Stomach (tissue), 9 donors: Measurements from ENCODE around the gene CIC. TPM values are rescaled to one million over a fixed set of nuclear protein-coding genes. Genes with fewer than 3 reads are reported as not detected.
A peak's percentile ranks its signal among the peaks of the same experiment; 100 is the strongest.

Source experiments
- DNase-seq, 2 donors: peaks; one replicate each; pipeline versions ENCODE4 v3.0.0 to v3.0.0-alpha.2; 2013 to 2019
- H3K27ac ChIP-seq, 5 donors: fragments of 200-600 bp in 4 of 5; sonication (generic) in 4 of 5; one replicate each; pipeline ENCODE4 v1.5.1; 2013 to 2019; ENCODE audit warnings: mild to moderate bottlenecking in 1 of 5, moderate library complexity in 1 of 5
- H3K27me3 ChIP-seq, 3 donors: fragments of 200-600 bp; sonication (generic); one replicate each; pipeline ENCODE4 v1.5.1; 2017 to 2019; ENCODE audit warnings: mixed run types in 1 of 3
- H3K36me3 ChIP-seq, 4 donors: fragments of 200-600 bp; sonication (generic); 1 replicate in 3 of 4; 2 replicates in 1 of 4; pipeline ENCODE4 v1.5.1; 2016 to 2019
- H3K4me1 ChIP-seq, 4 donors: fragments of 200-600 bp; sonication (generic); one replicate each; pipeline ENCODE4 v1.5.1; 2016 to 2019
- H3K4me3 ChIP-seq, 4 donors: fragments of 200-600 bp; sonication (generic) in 3 of 4; one replicate each; pipeline ENCODE4 v1.5.1; 2016 to 2019; ENCODE audit warnings: mild to moderate bottlenecking in 1 of 4
- H3K9me3 ChIP-seq, 4 donors: fragments of 200-600 bp; sonication (generic); one replicate each; pipeline ENCODE4 v1.5.1; 2016 to 2019
- EP300 ChIP-seq: sonication (generic); formaldehyde crosslinking; IDR thresholded peaks from one replicate; pipeline ENCODE4 v1.6.1; 2017; ENCODE audit warnings: antibody characterized with exemption
- POLR2A ChIP-seq, 4 donors: fragments of 450-650 bp; IDR thresholded peaks; one replicate each; pipeline ENCODE4 v1.6.1; 2016; ENCODE audit warnings: antibody characterized with exemption in 4 of 4, control low read depth in 2 of 4, mild to moderate bottlenecking in 1 of 4, moderate library complexity in 1 of 4
- POLR2AphosphoS5 ChIP-seq, 3 donors: sonication (generic); formaldehyde crosslinking; IDR thresholded peaks; one replicate each; pipeline ENCODE4 v1.6.1; 2016; ENCODE audit warnings: antibody characterized with exemption in 3 of 3
- WGBS, 5 donors: extraction: QIAGEN DNeasy Blood & Tissue Kit in 3 of 5; methylation state at CpG; one replicate each; pipeline versions ENCODE4 v1.1.5 to v1.1.7; 2013 to 2018; 5-methylcytosine and 5-hydroxymethylcytosine counted together
- intact Hi-C: fragments of 100-400 bp; cut with DNase I; formaldehyde crosslinking; loops from one replicate; pipeline ENCODE4 v1.15.1; 2023; ENCODE audit warnings: low total_unique reads
- polyA plus RNA-seq, 3 donors: library from polyadenylated mRNA; stranded (reverse); fragments of 200-250 nt; gene quantifications; one replicate each; pipeline ENCODE4 v1.2.3, GENCODE V29; 2013
- total RNA-seq, 5 donors: library from RNA; depleted of rRNA; stranded (reverse); fragments of >200 nt; gene quantifications; one replicate each; pipeline versions ENCODE4 v1.1.0 to v1.2.3, GENCODE V29; 2014 to 2016
- TF ChIP-seq, protein P1 (sequence below), 7 experiments: fragments of 450-650 bp in 4 of 7; fragments of 200-600 bp in 3 of 7; sonication (generic) in 3 of 7; IDR thresholded peaks; one replicate each; pipeline ENCODE4 v1.5.1; 2016 to 2019; ENCODE audit warnings: antibody characterized with exemption in 7 of 7, control low read depth in 2 of 7, mild to moderate bottlenecking in 1 of 7
- donor health status: healthy with polysubstance abuse.
- donor health status: Bipolar disorder and iron deficiency.
- donor health status: healthy.

CIC gene
- total and polyA plus RNA-seq, 8 donors = 15.4 to 60.3 (median 26.6) TPM

DNA sequence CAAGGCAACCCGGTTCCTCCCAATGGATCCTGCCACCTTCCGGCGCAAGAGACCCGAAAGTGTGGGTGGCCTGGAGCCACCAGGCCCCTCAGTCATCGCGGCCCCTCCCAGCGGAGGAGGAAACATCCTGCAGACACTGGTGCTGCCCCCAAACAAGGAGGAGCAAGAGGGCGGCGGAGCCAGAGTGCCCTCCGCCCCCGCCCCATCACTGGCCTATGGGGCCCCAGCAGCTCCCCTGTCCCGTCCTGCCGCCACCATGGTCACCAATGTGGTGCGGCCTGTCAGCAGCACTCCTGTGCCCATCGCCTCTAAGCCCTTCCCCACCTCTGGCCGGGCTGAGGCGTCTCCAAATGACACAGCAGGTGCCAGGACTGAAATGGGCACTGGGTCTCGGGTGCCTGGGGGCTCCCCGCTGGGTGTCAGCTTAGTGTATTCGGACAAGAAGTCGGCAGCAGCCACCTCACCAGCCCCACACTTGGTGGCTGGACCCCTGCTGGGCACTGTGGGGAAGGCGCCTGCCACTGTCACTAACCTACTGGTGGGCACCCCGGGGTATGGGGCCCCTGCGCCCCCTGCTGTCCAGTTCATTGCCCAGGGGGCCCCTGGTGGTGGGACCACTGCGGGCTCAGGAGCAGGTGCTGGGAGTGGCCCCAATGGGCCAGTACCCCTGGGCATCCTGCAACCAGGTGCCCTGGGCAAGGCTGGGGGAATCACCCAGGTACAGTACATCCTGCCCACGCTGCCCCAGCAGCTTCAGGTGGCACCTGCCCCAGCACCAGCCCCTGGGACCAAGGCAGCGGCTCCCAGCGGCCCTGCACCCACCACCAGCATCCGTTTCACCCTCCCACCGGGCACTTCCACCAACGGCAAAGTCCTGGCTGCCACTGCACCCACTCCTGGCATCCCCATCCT lies 21.7 kb downstream of the CIC start:
- H3K36me3 ChIP-seq = peaks cover 76 to 92% (median 89%) of the 10 kb centered on the region in 4 donors
- TF ChIP-seq, protein P1, sequence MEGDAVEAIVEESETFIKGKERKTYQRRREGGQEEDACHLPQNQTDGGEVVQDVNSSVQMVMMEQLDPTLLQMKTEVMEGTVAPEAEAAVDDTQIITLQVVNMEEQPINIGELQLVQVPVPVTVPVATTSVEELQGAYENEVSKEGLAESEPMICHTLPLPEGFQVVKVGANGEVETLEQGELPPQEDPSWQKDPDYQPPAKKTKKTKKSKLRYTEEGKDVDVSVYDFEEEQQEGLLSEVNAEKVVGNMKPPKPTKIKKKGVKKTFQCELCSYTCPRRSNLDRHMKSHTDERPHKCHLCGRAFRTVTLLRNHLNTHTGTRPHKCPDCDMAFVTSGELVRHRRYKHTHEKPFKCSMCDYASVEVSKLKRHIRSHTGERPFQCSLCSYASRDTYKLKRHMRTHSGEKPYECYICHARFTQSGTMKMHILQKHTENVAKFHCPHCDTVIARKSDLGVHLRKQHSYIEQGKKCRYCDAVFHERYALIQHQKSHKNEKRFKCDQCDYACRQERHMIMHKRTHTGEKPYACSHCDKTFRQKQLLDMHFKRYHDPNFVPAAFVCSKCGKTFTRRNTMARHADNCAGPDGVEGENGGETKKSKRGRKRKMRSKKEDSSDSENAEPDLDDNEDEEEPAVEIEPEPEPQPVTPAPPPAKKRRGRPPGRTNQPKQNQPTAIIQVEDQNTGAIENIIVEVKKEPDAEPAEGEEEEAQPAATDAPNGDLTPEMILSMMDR (IDR thresholded peaks at IDR 0.05) = peak in 4 of 7 experiments; percentile 20 to 37 (median 27)
- no peak for TF ChIP-seq POLR2AphosphoS5 (IDR thresholded peaks at IDR 0.05)
- peak in 1 of 2 donors; percentile 50 for DNase-seq
- H3K4me1 ChIP-seq = peaks cover 12 to 59% (median 34%) of the 10 kb centered on the region in 4 donors
- H3K9me3 ChIP-seq = no peaks in the 10 kb centered on the region
- intact Hi-C loops = no loop called here
- peak overlapping the region in 4 of 5 donors; percentile 9 to 53 (median 22) for H3K27ac ChIP-seq
- H3K27me3 ChIP-seq = no peaks in the 10 kb centered on the region
- 70 to 77% (median 75%) methylated on average over 14 to 31 of the region's 31 CpGs for WGBS, 5 donors
- no peak overlapping the region for H3K4me3 ChIP-seq

DNA sequence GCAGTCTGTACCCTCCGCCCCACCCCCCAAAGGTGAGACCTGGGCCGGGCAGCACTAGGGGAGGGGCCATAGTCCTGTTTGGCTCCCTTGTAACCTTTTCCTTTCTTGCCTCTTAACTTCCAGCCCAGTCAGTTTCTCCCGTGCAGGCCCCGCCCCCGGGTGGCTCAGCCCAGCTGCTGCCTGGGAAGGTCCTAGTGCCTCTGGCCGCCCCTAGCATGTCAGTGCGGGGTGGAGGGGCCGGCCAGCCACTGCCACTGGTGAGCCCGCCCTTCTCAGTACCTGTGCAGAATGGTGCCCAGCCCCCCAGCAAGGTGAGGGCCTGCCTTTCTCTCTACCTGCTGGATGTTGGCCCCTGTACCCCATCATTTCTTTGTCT lies 22.4 kb downstream of the CIC start:
- Histone ChIP-seq H3K9me3 (no peaks in the 10 kb centered on the region), H3K27me3 (no peaks in the 10 kb centered on the region), H3K27ac (peak overlapping the region in 4 of 5 donors; percentile 9 to 53 (median 22)), H3K36me3 (peaks cover 76 to 94% (median 89%) of the 10 kb centered on the region in 4 donors), H3K4me1 (peaks cover 5 to 59% (median 28%) of the 10 kb centered on the region in 4 donors), H3K4me3 (no peak overlapping the region)
- DNase-seq = peak; percentile 77 to 88
- intact Hi-C loops = no loop called here
- 23 to 63% (median 34%) methylated on average over 9 of the region's 9 CpGs for WGBS, 5 donors
- TF ChIP-seq, protein P1 (IDR thresholded peaks at IDR 0.05) = no peak
- TF ChIP-seq POLR2A (IDR thresholded peaks at IDR 0.05) (no peak), POLR2AphosphoS5 (IDR thresholded peaks at IDR 0.05) (peak in 1 of 3 donors; percentile 29)

DNA sequence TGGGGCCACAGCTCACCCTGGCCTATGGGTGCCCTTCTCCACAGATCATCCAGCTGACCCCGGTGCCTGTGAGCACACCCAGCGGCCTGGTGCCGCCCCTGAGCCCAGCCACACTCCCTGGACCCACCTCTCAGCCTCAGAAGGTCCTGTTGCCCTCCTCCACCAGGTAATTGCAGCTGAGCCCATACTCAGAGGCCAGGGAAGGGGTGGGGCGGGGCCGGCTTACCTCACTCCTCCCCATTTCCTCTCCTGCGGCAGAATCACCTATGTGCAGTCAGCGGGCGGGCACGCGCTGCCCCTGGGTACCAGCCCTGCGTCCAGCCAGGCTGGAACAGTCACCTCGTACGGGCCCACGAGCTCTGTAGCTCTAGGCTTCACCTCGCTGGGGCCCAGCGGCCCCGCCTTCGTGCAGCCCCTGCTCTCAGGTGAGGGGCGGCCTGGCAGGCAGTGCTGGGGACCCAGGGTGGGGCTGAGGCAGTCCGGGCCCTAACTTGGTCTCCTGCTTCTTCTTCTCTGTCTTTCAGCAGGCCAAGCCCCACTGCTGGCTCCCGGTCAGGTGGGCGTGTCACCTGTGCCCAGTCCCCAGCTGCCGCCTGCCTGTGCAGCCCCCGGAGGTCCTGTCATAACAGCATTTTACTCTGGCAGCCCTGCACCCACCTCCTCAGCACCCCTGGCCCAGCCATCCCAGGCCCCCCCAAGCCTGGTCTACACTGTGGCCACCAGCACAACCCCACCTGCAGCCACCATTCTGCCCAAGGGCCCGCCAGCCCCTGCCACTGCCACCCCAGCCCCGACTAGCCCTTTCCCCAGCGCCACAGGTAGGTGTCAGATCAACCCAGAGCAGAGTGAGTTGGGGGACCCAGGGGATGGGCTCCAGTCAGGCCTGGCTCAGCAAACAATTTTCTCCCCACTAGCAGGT lies 23.2 kb downstream of the CIC start:
- DNase-seq = peak in 1 of 2 donors; percentile 85
- Histone ChIP-seq H3K4me1 (peaks cover 0 to 50% (median 20%) of the 10 kb centered on the region in 4 donors), H3K27me3 (no peaks in the 10 kb centered on the region), H3K27ac (peak overlapping the region in 3 of 5 donors; percentile 24 to 53 (median 26)), H3K36me3 (peaks cover 72 to 95% (median 82%) of the 10 kb centered on the region in 4 donors), H3K9me3 (no peaks in the 10 kb centered on the region), H3K4me3 (no peak overlapping the region)
- WGBS, 5 donors = 70 to 84% (median 77%) methylated on average over 20 to 27 of the region's 27 CpGs
- no peak for TF ChIP-seq POLR2AphosphoS5 (IDR thresholded peaks at IDR 0.05)
- no peak for TF ChIP-seq EP300
- TF ChIP-seq, protein P1 (IDR thresholded peaks at IDR 0.05) = no peak
- no peak for TF ChIP-seq POLR2A (IDR thresholded peaks at IDR 0.05)
- intact Hi-C loops = no loop called here

DNA sequence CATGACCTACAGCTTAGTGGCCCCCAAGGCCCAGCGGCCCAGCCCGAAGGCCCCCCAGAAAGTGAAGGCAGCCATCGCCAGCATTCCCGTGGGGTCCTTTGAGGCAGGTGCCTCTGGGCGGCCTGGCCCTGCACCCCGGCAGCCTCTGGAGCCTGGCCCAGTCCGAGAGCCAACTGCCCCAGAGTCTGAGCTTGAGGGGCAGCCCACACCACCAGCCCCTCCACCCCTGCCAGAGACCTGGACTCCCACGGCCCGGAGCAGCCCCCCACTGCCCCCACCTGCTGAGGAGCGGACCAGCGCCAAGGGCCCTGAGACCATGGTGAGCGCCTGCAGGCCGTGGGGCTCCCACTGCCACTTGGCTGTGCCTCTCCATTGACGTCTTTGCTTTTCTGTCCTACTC lies 23.9 kb downstream of the CIC start:
- Histone ChIP-seq H3K9me3 (no peaks in the 10 kb centered on the region), H3K27me3 (no peaks in the 10 kb centered on the region), H3K27ac (no peak overlapping the region), H3K4me1 (peaks cover 0 to 44% (median 20%) of the 10 kb centered on the region in 4 donors), H3K36me3 (peaks cover 65 to 88% (median 75%) of the 10 kb centered on the region in 4 donors), H3K4me3 (no peak overlapping the region)
- 80 to 94% (median 91%) methylated on average over 1 to 14 of the region's 14 CpGs for WGBS, 5 donors
- TF ChIP-seq, protein P1 (IDR thresholded peaks at IDR 0.05) = no peak
- TF ChIP-seq POLR2AphosphoS5 (IDR thresholded peaks at IDR 0.05) = no peak
- no peak for TF ChIP-seq POLR2A (IDR thresholded peaks at IDR 0.05)
- no peak for TF ChIP-seq EP300
- DNase-seq = no peak
- intact Hi-C loops = no loop called here
